ENCODE measurements around the gene MBD3L3. TPM values are rescaled to one million over a fixed set of nuclear protein-coding genes. Genes with fewer than 3 reads are reported as not detected.
A peak's percentile ranks its signal among the peaks of the same experiment; 100 is the strongest.

MBD3L3 gene
- total and polyA plus RNA-seq, 10 of the 15 experiments (the other 5 are each of a cell fraction or from before 2014, with no cell fraction given): not detected

DNA sequence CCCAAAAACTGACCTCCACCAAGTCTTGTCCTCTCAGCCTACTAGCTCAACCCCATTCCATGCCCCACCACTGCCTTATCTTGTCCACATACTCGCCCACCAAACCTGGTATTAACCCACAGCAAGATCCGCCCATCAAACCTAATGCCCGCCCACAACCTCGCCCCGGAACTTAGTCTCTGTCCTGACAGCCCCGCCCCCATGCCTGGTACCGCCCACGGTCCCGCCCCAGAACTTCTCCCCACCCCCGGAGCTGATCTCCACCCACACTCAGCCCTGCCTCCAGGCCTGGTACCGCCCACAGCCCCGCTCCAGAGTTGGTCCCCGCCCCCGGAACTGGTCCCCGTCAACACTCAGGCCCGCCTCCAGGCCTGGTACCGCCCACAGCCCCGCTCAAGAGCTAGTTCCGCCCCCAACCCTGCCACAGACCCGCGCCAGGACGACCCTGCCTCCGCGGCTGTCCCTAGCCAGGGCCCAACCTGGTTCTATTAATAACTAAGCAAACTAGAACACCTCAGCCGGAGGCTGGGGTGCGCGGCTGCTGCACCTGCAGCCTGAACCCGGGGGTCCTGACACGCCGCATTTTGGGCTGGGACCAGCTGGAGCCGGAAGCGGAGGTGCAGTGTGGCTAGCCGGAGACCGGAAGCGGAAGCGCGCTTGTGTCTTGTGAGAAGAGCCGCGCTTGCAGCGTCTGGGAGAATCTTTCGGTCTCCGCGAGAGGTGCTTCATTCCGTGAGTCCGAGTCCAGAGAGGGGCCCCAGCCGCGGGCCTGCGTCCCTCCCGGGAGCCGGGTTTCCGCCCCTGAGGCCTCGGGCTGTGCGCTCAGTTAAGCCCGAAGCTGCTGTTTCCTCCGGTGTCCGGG, 10.8 kb upstream of the MBD3L3 start, which contains the start of gene ZNF557 (continued):
- TF ChIP-seq, protein P1, sequence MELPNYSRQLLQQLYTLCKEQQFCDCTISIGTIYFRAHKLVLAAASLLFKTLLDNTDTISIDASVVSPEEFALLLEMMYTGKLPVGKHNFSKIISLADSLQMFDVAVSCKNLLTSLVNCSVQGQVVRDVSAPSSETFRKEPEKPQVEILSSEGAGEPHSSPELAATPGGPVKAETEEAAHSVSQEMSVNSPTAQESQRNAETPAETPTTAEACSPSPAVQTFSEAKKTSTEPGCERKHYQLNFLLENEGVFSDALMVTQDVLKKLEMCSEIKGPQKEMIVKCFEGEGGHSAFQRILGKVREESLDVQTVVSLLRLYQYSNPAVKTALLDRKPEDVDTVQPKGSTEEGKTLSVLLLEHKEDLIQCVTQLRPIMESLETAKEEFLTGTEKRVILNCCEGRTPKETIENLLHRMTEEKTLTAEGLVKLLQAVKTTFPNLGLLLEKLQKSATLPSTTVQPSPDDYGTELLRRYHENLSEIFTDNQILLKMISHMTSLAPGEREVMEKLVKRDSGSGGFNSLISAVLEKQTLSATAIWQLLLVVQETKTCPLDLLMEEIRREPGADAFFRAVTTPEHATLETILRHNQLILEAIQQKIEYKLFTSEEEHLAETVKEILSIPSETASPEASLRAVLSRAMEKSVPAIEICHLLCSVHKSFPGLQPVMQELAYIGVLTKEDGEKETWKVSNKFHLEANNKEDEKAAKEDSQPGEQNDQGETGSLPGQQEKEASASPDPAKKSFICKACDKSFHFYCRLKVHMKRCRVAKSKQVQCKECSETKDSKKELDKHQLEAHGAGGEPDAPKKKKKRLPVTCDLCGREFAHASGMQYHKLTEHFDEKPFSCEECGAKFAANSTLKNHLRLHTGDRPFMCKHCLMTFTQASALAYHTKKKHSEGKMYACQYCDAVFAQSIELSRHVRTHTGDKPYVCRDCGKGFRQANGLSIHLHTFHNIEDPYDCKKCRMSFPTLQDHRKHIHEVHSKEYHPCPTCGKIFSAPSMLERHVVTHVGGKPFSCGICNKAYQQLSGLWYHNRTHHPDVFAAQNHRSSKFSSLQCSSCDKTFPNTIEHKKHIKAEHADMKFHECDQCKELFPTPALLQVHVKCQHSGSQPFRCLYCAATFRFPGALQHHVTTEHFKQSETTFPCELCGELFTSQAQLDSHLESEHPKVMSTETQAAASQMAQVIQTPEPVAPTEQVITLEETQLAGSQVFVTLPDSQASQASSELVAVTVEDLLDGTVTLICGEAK (IDR thresholded peaks at IDR 0.05; ENCODE audit: borderline replicate concordance): peak; percentile 95
- TF ChIP-seq HDAC2 (IDR thresholded peaks at IDR 0.05): no peak
- TF ChIP-seq CREM (IDR thresholded peaks at IDR 0.05; ENCODE audit: low read depth): peak; percentile 11; the same call in 1 of the 2 replicates
- peak; percentile 52 for TF ChIP-seq MEF2B (IDR thresholded peaks at IDR 0.05; ENCODE audit: partially characterized antibody, poor library complexity, severe bottlenecking)
- no peak for TF ChIP-seq JUNB (IDR thresholded peaks at IDR 0.05)
- TF ChIP-seq, protein P2, sequence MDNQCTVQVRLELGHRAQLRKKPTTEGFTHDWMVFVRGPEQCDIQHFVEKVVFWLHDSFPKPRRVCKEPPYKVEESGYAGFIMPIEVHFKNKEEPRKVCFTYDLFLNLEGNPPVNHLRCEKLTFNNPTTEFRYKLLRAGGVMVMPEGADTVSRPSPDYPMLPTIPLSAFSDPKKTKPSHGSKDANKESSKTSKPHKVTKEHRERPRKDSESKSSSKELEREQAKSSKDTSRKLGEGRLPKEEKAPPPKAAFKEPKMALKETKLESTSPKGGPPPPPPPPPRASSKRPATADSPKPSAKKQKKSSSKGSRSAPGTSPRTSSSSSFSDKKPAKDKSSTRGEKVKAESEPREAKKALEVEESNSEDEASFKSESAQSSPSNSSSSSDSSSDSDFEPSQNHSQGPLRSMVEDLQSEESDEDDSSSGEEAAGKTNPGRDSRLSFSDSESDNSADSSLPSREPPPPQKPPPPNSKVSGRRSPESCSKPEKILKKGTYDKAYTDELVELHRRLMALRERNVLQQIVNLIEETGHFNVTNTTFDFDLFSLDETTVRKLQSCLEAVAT (IDR thresholded peaks at IDR 0.05): no peak
- TF ChIP-seq DPF2 (IDR thresholded peaks at IDR 0.05): 0 out of 2 replicates have a peak, but pooled peaks have one; percentile 45
- no peak for TF ChIP-seq JUND (IDR thresholded peaks at IDR 0.05; ENCODE audit: low read depth, low read length)
- TF ChIP-seq TCF3 (IDR thresholded peaks at IDR 0.05; ENCODE audit: borderline replicate concordance, insufficient read depth, low read depth, low read length): no peak
- TF ChIP-seq NR2C1 (IDR thresholded peaks at IDR 0.05): peak; percentile 55
- TF ChIP-seq, protein P3, sequence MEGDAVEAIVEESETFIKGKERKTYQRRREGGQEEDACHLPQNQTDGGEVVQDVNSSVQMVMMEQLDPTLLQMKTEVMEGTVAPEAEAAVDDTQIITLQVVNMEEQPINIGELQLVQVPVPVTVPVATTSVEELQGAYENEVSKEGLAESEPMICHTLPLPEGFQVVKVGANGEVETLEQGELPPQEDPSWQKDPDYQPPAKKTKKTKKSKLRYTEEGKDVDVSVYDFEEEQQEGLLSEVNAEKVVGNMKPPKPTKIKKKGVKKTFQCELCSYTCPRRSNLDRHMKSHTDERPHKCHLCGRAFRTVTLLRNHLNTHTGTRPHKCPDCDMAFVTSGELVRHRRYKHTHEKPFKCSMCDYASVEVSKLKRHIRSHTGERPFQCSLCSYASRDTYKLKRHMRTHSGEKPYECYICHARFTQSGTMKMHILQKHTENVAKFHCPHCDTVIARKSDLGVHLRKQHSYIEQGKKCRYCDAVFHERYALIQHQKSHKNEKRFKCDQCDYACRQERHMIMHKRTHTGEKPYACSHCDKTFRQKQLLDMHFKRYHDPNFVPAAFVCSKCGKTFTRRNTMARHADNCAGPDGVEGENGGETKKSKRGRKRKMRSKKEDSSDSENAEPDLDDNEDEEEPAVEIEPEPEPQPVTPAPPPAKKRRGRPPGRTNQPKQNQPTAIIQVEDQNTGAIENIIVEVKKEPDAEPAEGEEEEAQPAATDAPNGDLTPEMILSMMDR (IDR thresholded peaks at IDR 0.05 in 2 of 3, conservative IDR thresholded peaks at IDR 0.05 in 1 of 3; ENCODE audit: control insufficient read depth in 2 of 3, extremely low read depth in 1 of 3, insufficient read depth in 1 of 3, low read depth in 3 of 3, low read length in 3 of 3): no peak
- TF ChIP-seq, protein P4, sequence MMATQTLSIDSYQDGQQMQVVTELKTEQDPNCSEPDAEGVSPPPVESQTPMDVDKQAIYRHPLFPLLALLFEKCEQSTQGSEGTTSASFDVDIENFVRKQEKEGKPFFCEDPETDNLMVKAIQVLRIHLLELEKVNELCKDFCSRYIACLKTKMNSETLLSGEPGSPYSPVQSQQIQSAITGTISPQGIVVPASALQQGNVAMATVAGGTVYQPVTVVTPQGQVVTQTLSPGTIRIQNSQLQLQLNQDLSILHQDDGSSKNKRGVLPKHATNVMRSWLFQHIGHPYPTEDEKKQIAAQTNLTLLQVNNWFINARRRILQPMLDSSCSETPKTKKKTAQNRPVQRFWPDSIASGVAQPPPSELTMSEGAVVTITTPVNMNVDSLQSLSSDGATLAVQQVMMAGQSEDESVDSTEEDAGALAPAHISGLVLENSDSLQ (IDR thresholded peaks at IDR 0.05): peak; percentile 91
- peak; percentile 72 for TF ChIP-seq NBN (IDR thresholded peaks at IDR 0.05)
- TF ChIP-seq MXI1 (IDR thresholded peaks at IDR 0.05; ENCODE audit: low read depth, low read length): peak; percentile 56
- no peak for TF ChIP-seq CBX3 (IDR thresholded peaks at IDR 0.05; ENCODE audit: borderline replicate concordance, low read depth)
- no peak for TF ChIP-seq ZSCAN29 (IDR thresholded peaks at IDR 0.05)
- no peak for TF ChIP-seq KDM1A (IDR thresholded peaks at IDR 0.05; ENCODE audit: borderline replicate concordance)
- no peak for TF ChIP-seq STAT3 (IDR thresholded peaks at IDR 0.05; ENCODE audit: low read depth, low read length)

All from GM12878 (cell line).